ENCODE results near the gene GP2. TPM values are rescaled to one million over a fixed set of nuclear protein-coding genes. Genes with fewer than 3 reads are reported as not detected.

GP2 gene
- total and polyA plus RNA-seq, 2 donors (not counting 1 experiment from before 2014, with no cell fraction given): not detected

- Histone ChIP-seq H3K27me3 (ENCODE audit: control insufficient read depth, insufficient read depth, low read length) (no peaks in the 10 kb centered on the region), H4K20me1 (ENCODE audit: control insufficient read depth, extremely low read depth, insufficient read depth, low read length) (no peaks in the 10 kb centered on the region), H3K36me3 (ENCODE audit: control insufficient read depth, insufficient read depth, low read length) (no peaks in the 10 kb centered on the region), H3K4me1 (ENCODE audit: control insufficient read depth, extremely low read depth, insufficient read depth, low read length) (no peaks in the 10 kb centered on the region), H3K79me2 (ENCODE audit: control insufficient read depth, insufficient read depth, low read length) (no peaks in the 10 kb centered on the region), H3K9ac (ENCODE audit: insufficient read depth, low read length) (no peak overlapping the region), H3K9me3 (ENCODE audit: control insufficient read depth, insufficient read depth, low read depth, low read length) (no peaks in the 10 kb centered on the region), H3K4me2 (ENCODE audit: extremely low read depth, insufficient read depth, low read length) (no peak overlapping the region), H3K4me3 (replicated peaks in 1 of 4; ENCODE audit: control extremely low read depth in 1 of 4, insufficient read depth in 1 of 4, low read depth in 3 of 4, low read length in 4 of 4) (no peak overlapping the region), H2AFZ (ENCODE audit: low read length) (no peak overlapping the region), H3K27ac (ENCODE audit: insufficient read depth, low read length) (no peak overlapping the region)
- TF ChIP-seq EZH2 (IDR thresholded peaks at IDR 0.05; ENCODE audit: low read length, missing control alignments) (no peak), CTCF (conservative IDR thresholded peaks at IDR 0.05 in 1 of 2, IDR thresholded peaks at IDR 0.05 in 1 of 2; ENCODE audit: low read depth in 1 of 2, low read length in 2 of 2) (no peak)
- no peak for DNase-seq (ENCODE audit: low read depth in 2 of 2)
Measured at GRCh38 chr16:20364051-20364450, 36.7 kb upstream of the GP2 start.

GRCh38 chr16:20363191-20363590 is 35.9 kb upstream of the GP2 start:
- no peak overlapping the region for H3K4me3 ChIP-seq (replicated peaks in 1 of 4; ENCODE audit: control extremely low read depth in 1 of 4, insufficient read depth in 1 of 4, low read depth in 3 of 4, low read length in 4 of 4)
- DNase-seq (ENCODE audit: low read depth in 2 of 2): no peak
- H3K36me3 ChIP-seq (ENCODE audit: control insufficient read depth, insufficient read depth, low read length): no peaks in the 10 kb centered on the region
- H3K9me3 ChIP-seq (ENCODE audit: control insufficient read depth, insufficient read depth, low read depth, low read length): no peaks in the 10 kb centered on the region
- no peaks in the 10 kb centered on the region for H3K79me2 ChIP-seq (ENCODE audit: control insufficient read depth, insufficient read depth, low read length)
- TF ChIP-seq CTCF (conservative IDR thresholded peaks at IDR 0.05 in 1 of 2, IDR thresholded peaks at IDR 0.05 in 1 of 2; ENCODE audit: low read depth in 1 of 2, low read length in 2 of 2): no peak
- no peak for TF ChIP-seq EZH2 (IDR thresholded peaks at IDR 0.05; ENCODE audit: low read length, missing control alignments)
- H4K20me1 ChIP-seq (ENCODE audit: control insufficient read depth, extremely low read depth, insufficient read depth, low read length): no peaks in the 10 kb centered on the region
- no peak overlapping the region for H3K27ac ChIP-seq (ENCODE audit: insufficient read depth, low read length)
- no peak overlapping the region for H3K9ac ChIP-seq (ENCODE audit: insufficient read depth, low read length)
- H3K27me3 ChIP-seq (ENCODE audit: control insufficient read depth, insufficient read depth, low read length): no peaks in the 10 kb centered on the region
- no peak overlapping the region for H3K4me2 ChIP-seq (ENCODE audit: extremely low read depth, insufficient read depth, low read length)
- no peaks in the 10 kb centered on the region for H3K4me1 ChIP-seq (ENCODE audit: control insufficient read depth, extremely low read depth, insufficient read depth, low read length)
- H2AFZ ChIP-seq (ENCODE audit: low read length): no peak overlapping the region

- H3K4me1 ChIP-seq (ENCODE audit: control insufficient read depth, extremely low read depth, insufficient read depth, low read length): no peaks in the 10 kb centered on the region
- no peak for DNase-seq (ENCODE audit: low read depth in 2 of 2)
- TF ChIP-seq CTCF (conservative IDR thresholded peaks at IDR 0.05 in 1 of 2, IDR thresholded peaks at IDR 0.05 in 1 of 2; ENCODE audit: low read depth in 1 of 2, low read length in 2 of 2) (no peak), EZH2 (IDR thresholded peaks at IDR 0.05; ENCODE audit: low read length, missing control alignments) (no peak)
- no peaks in the 10 kb centered on the region for H3K79me2 ChIP-seq (ENCODE audit: control insufficient read depth, insufficient read depth, low read length)
- no peak overlapping the region for H2AFZ ChIP-seq (ENCODE audit: low read length)
- no peak overlapping the region for H3K9ac ChIP-seq (ENCODE audit: insufficient read depth, low read length)
- H3K27ac ChIP-seq (ENCODE audit: insufficient read depth, low read length): no peak overlapping the region
- H4K20me1 ChIP-seq (ENCODE audit: control insufficient read depth, extremely low read depth, insufficient read depth, low read length): no peaks in the 10 kb centered on the region
- H3K9me3 ChIP-seq (ENCODE audit: control insufficient read depth, insufficient read depth, low read depth, low read length): no peaks in the 10 kb centered on the region
- H3K4me2 ChIP-seq (ENCODE audit: extremely low read depth, insufficient read depth, low read length): no peak overlapping the region
- H3K4me3 ChIP-seq (replicated peaks in 1 of 4; ENCODE audit: control extremely low read depth in 1 of 4, insufficient read depth in 1 of 4, low read depth in 3 of 4, low read length in 4 of 4): no peak overlapping the region
- H3K36me3 ChIP-seq (ENCODE audit: control insufficient read depth, insufficient read depth, low read length): no peaks in the 10 kb centered on the region
- no peaks in the 10 kb centered on the region for H3K27me3 ChIP-seq (ENCODE audit: control insufficient read depth, insufficient read depth, low read length)
Measured at GRCh38 chr16:20359997-20360396, 32.7 kb upstream of the GP2 start.

All from fibroblast of lung (primary cell).